ENCODE results near the gene BACH2. TPM values are rescaled to one million over a fixed set of nuclear protein-coding genes. Genes with fewer than 3 reads are reported as not detected.

The BACH2 gene
- polyA plus RNA-seq, 1 donor (not counting 4 experiments of a cell fraction or from before 2014, with no cell fraction given): 0.50 TPM

DNA sequence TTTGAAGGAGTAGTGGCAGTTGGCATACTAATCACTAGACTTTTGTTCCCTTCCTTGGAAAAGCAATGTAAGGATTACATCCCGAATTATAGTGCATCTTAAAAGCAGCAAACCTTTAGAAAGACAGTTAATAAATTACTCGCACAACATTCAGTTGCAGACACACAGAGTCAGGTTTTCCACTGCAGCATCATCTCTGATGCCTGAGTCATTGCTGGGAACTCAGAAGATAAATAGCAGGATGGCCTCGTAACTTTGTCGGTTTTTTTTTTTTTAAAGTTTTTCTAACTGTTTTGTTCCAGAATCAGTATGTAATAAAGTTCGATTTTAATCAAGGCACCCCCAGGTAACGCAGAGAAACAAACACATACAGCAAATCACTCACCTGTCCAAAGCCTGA is 368.0 kb downstream of the BACH2 start:
- no peaks in the 10 kb centered on the region for H3K9me3 ChIP-seq (ENCODE audit: control insufficient read depth, low read depth, low read length)
- H4K20me1 ChIP-seq (ENCODE audit: control insufficient read depth, extremely low read depth, insufficient read depth, low read length): no peaks in the 10 kb centered on the region
- dilution Hi-C loops (cut with MboI; ENCODE audit: extremely low pct_ligation_motif_present, low sequenced_read_pairs): no loop called here
- no peaks in the 10 kb centered on the region for H3K36me3 ChIP-seq (ENCODE audit: control insufficient read depth in 2 of 2, extremely low read depth in 1 of 2, insufficient read depth in 2 of 2, low read length in 2 of 2)
- H3K27ac ChIP-seq (ENCODE audit: control insufficient read depth, insufficient read depth, low read length): no peak overlapping the region
- H2AFZ ChIP-seq (ENCODE audit: control insufficient read depth, low read length): no peak overlapping the region
- DNase-seq (ENCODE audit: low read depth, low spot score) (no peak), FAIRE-seq (peak; percentile 65)
- peaks cover 19% of the 10 kb centered on the region for H3K4me1 ChIP-seq (ENCODE audit: control insufficient read depth, extremely low read depth, insufficient read depth, low read length)
- H3K9ac ChIP-seq (ENCODE audit: control insufficient read depth, extremely low read depth, insufficient read depth, low read length): no peak overlapping the region
- no peak overlapping the region for H3K4me3 ChIP-seq (ENCODE audit: control insufficient read depth in 2 of 3, extremely low read depth in 1 of 3, insufficient read depth in 2 of 3, low read depth in 1 of 3, low read length in 3 of 3)
- H3K9me1 ChIP-seq (ENCODE audit: control insufficient read depth, extremely low read depth, insufficient read depth, low read length): no peaks in the 10 kb centered on the region
- H3K79me2 ChIP-seq (ENCODE audit: control insufficient read depth, insufficient read depth, low read length): no peaks in the 10 kb centered on the region
- H3K4me2 ChIP-seq (ENCODE audit: control insufficient read depth, extremely low read depth, insufficient read depth, low read depth, low read length): no peak overlapping the region
- H3K27me3 ChIP-seq (ENCODE audit: control insufficient read depth, extremely low read depth, insufficient read depth, low read length): no peaks in the 10 kb centered on the region
- TF ChIP-seq, protein P1, sequence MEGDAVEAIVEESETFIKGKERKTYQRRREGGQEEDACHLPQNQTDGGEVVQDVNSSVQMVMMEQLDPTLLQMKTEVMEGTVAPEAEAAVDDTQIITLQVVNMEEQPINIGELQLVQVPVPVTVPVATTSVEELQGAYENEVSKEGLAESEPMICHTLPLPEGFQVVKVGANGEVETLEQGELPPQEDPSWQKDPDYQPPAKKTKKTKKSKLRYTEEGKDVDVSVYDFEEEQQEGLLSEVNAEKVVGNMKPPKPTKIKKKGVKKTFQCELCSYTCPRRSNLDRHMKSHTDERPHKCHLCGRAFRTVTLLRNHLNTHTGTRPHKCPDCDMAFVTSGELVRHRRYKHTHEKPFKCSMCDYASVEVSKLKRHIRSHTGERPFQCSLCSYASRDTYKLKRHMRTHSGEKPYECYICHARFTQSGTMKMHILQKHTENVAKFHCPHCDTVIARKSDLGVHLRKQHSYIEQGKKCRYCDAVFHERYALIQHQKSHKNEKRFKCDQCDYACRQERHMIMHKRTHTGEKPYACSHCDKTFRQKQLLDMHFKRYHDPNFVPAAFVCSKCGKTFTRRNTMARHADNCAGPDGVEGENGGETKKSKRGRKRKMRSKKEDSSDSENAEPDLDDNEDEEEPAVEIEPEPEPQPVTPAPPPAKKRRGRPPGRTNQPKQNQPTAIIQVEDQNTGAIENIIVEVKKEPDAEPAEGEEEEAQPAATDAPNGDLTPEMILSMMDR (optimal IDR thresholded peaks at IDR 0.05 in 1 of 3, IDR thresholded peaks at IDR 0.05 in 1 of 3, conservative IDR thresholded peaks at IDR 0.05 in 1 of 3; ENCODE audit: extremely low read depth in 1 of 3, insufficient read depth in 2 of 3, low read length in 3 of 3): no peak
- no peak for TF ChIP-seq EZH2 (IDR thresholded peaks at IDR 0.05; ENCODE audit: low read length)

DNA sequence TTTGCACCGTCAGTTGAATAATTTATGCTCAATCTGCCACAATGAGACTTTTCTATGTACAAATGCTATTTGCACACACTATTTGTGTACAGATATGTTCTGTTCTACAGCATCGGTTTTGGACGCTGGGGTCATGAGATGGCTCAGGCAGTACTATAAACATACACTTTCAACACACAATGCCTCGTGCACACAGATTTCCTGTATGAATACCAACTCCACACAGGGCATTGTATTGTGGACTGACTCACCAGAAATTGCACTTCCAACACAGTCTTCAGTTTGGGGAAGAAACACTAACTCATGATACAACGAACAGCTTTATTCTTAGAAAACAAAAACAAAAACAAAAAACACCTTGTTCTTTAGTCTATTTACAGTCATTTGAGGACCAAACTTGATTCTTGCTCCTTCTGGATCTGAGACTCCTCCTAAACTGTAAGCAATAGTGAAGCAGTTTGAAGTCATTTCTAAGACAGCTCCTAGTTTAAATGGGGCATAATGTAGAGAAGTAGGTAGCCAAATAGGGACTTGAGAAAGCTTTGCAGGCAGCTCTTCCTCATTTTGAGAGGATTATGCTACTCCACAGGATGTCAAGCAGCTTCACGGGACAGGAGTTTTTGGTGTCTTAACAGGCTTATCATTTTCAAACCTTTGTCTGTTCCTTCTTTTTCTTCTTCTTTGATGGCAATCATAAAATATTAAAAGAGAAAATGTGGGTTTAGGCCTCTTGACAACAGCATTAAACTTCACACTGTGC is 368.7 kb downstream of the BACH2 start:
- no peak overlapping the region for H3K4me3 ChIP-seq (ENCODE audit: control insufficient read depth in 2 of 3, extremely low read depth in 1 of 3, insufficient read depth in 2 of 3, low read depth in 1 of 3, low read length in 3 of 3)
- H3K79me2 ChIP-seq (ENCODE audit: control insufficient read depth, insufficient read depth, low read length): no peaks in the 10 kb centered on the region
- H3K9me3 ChIP-seq (ENCODE audit: control insufficient read depth, low read depth, low read length): no peaks in the 10 kb centered on the region
- H3K4me2 ChIP-seq (ENCODE audit: control insufficient read depth, extremely low read depth, insufficient read depth, low read depth, low read length): peak overlapping the region; percentile 13
- H3K36me3 ChIP-seq (ENCODE audit: control insufficient read depth in 2 of 2, extremely low read depth in 1 of 2, insufficient read depth in 2 of 2, low read length in 2 of 2): no peaks in the 10 kb centered on the region
- dilution Hi-C loops (cut with MboI; ENCODE audit: extremely low pct_ligation_motif_present, low sequenced_read_pairs): no loop called here
- H4K20me1 ChIP-seq (ENCODE audit: control insufficient read depth, extremely low read depth, insufficient read depth, low read length): no peaks in the 10 kb centered on the region
- no peaks in the 10 kb centered on the region for H3K9me1 ChIP-seq (ENCODE audit: control insufficient read depth, extremely low read depth, insufficient read depth, low read length)
- no peak overlapping the region for H2AFZ ChIP-seq (ENCODE audit: control insufficient read depth, low read length)
- H3K9ac ChIP-seq (ENCODE audit: control insufficient read depth, extremely low read depth, insufficient read depth, low read length): no peak overlapping the region
- DNase-seq (ENCODE audit: low read depth, low spot score): no peak
- peaks cover 19% of the 10 kb centered on the region for H3K4me1 ChIP-seq (ENCODE audit: control insufficient read depth, extremely low read depth, insufficient read depth, low read length)
- H3K27me3 ChIP-seq (ENCODE audit: control insufficient read depth, extremely low read depth, insufficient read depth, low read length): no peaks in the 10 kb centered on the region
- H3K27ac ChIP-seq (ENCODE audit: control insufficient read depth, insufficient read depth, low read length): no peak overlapping the region
- FAIRE-seq: peak; percentile 79
- TF ChIP-seq, protein P1 (optimal IDR thresholded peaks at IDR 0.05 in 1 of 3, IDR thresholded peaks at IDR 0.05 in 1 of 3, conservative IDR thresholded peaks at IDR 0.05 in 1 of 3; ENCODE audit: extremely low read depth in 1 of 3, insufficient read depth in 2 of 3, low read length in 3 of 3): no peak
- no peak for TF ChIP-seq EZH2 (IDR thresholded peaks at IDR 0.05; ENCODE audit: low read length)

All from keratinocyte (primary cell).